ENCODE data around the gene ZRANB1. TPM values are rescaled to one million over a fixed set of nuclear protein-coding genes. Genes with fewer than 3 reads are reported as not detected.

The ZRANB1 gene
- total RNA-seq, 6 donors from 2014 or later = 14.6 to 35.4 (median 17.1) TPM

DNA sequence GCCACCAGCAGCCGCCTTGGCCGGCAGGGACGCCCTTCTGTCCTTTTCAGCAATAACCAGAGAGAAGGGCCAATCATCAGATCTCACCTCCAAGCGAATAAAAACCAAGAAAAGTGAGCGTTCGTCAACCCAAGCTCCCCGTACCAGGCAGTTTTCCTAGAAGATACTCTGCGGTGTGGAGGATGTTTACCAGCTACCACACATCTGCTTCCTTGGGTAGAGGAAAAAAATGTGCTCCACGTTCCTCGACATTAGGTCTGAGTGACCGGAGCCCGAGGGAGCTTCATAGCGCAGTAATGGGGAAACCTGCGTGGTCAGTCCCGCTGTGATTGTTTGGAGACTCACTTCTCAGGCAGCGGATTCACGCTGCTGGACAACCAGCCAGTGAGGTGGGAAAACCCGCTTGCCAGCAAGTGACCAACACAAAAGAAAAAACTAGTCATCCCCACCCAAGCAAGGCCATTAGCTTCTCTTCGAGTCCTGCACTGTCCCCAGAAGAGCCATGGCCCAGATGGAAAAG is 73.0 kb downstream of the ZRANB1 start:
- DNase-seq (no peak), ATAC-seq (ENCODE audit: low FRiP score in 2 of 2) (no peak)
- Histone ChIP-seq H3K4me3 (no peak overlapping the region), H3K9me3 (no peaks in the 10 kb centered on the region), H3K27me3 (no peaks in the 10 kb centered on the region), H3K36me3 (peaks cover 0 to 23% (median 3%) of the 10 kb centered on the region in 4 donors), H3K4me1 (peaks cover 29 to 45% (median 35%) of the 10 kb centered on the region in 4 donors), H3K27ac (peak overlapping the region in 3 of 4 donors; percentile 32 to 65 (median 58))
- TF ChIP-seq POLR2A (IDR thresholded peaks at IDR 0.05) = no peak
- no peak for TF ChIP-seq CTCF (IDR thresholded peaks at IDR 0.05)
- no peak for TF ChIP-seq POLR2AphosphoS5 (IDR thresholded peaks at IDR 0.05)
- TF ChIP-seq EP300 (IDR thresholded peaks at IDR 0.05) = no peak
- 69 to 72% methylated on average over 18 to 19 of the region's 19 CpGs for WGBS, 2 donors

GRCh38 chr10:125015356-125015944 is 73.5 kb downstream of the ZRANB1 start:
- H3K36me3 ChIP-seq = peaks cover 0 to 23% (median 3%) of the 10 kb centered on the region in 4 donors
- H3K27ac ChIP-seq = peak overlapping the region in 3 of 4 donors; percentile 32 to 65 (median 58)
- no peak for TF ChIP-seq POLR2AphosphoS5 (IDR thresholded peaks at IDR 0.05)
- no peak for TF ChIP-seq CTCF (IDR thresholded peaks at IDR 0.05)
- TF ChIP-seq POLR2A (IDR thresholded peaks at IDR 0.05) = no peak
- no peak for TF ChIP-seq EP300 (IDR thresholded peaks at IDR 0.05)
- H3K4me1 ChIP-seq = peaks cover 29 to 45% (median 35%) of the 10 kb centered on the region in 4 donors
- no peaks in the 10 kb centered on the region for H3K27me3 ChIP-seq
- WGBS, 2 donors = 61 to 72% methylated on average over 16 to 23 of the region's 23 CpGs
- H3K9me3 ChIP-seq = no peaks in the 10 kb centered on the region
- DNase-seq (peak in 1 of 2 donors; percentile 73), ATAC-seq (ENCODE audit: low FRiP score in 2 of 2) (peak; percentile 7 to 36)
- no peak overlapping the region for H3K4me3 ChIP-seq

DNA sequence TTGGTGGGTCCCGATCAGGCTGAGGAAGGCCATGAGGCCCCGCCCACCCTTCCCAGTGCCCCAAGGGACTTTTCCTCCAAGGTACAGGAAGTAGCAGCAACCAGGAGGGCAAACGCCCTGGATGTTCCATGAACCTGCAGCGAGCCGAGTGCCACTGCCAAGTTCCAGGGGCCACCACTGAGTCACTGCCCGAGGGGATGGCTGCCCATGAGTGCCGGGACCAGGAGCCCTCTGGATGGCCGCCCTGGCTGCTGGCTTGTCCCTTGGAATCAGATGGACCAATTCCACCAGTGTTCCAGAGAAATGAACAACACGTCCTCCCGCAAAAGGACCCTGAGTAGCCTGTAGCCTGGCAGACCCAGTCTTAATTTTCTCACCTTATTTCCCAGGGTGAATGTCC is 74.2 kb downstream of the ZRANB1 start:
- ATAC-seq (ENCODE audit: low FRiP score in 2 of 2) = no peak
- WGBS, 2 donors = 86 to 100% methylated on average over 2 to 8 of the region's 10 CpGs
- TF ChIP-seq CTCF (IDR thresholded peaks at IDR 0.05) (no peak), POLR2A (IDR thresholded peaks at IDR 0.05) (no peak), POLR2AphosphoS5 (IDR thresholded peaks at IDR 0.05) (no peak), EP300 (IDR thresholded peaks at IDR 0.05) (no peak)
- peak in 1 of 2 donors; percentile 27 for DNase-seq
- no peaks in the 10 kb centered on the region for H3K9me3 ChIP-seq
- H3K4me1 ChIP-seq = peaks cover 29 to 45% (median 34%) of the 10 kb centered on the region in 4 donors
- no peaks in the 10 kb centered on the region for H3K27me3 ChIP-seq
- peak overlapping the region; percentile 32 to 65 (median 54) for H3K27ac ChIP-seq
- no peak overlapping the region for H3K4me3 ChIP-seq
- H3K36me3 ChIP-seq = peaks cover 0 to 23% (median 3%) of the 10 kb centered on the region in 4 donors

DNA sequence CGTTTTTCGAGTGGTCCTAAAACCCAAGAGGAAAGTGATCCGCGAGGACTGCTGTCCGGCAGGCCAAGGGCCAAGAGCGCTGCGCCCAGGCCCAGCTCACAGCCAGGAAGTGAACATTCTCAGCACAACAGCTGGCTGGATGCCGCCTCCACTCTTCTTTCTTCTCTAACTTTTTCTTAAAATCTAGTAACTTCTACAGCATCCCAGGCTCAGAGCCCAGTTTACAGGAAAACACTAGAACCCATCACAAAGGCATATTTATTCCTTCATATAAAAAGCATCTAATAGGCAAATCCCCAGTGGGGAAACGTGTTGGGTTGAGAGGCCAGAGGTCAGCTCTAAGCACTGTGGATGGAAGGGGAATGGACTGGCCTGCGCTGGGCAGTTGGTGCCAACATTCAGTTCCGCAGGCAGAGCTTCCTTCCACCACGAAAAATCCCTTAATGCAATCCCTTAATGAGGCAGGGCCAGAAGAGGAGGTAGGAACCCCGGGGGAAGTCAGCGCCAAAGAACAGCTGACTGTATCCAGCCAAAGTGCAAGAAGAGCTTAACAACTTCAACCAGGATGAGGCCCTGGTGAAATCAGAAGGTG is 74.8 kb downstream of the ZRANB1 start:
- 73 to 75% methylated on average over 14 of the region's 14 CpGs for WGBS, 2 donors
- DNase-seq = peak in 1 of 2 donors; percentile 78
- TF ChIP-seq CTCF (IDR thresholded peaks at IDR 0.05) = no peak
- no peak for TF ChIP-seq EP300 (IDR thresholded peaks at IDR 0.05)
- TF ChIP-seq POLR2AphosphoS5 (IDR thresholded peaks at IDR 0.05) = no peak
- TF ChIP-seq POLR2A (IDR thresholded peaks at IDR 0.05) = no peak
- Histone ChIP-seq H3K9me3 (no peaks in the 10 kb centered on the region), H3K4me3 (no peak overlapping the region), H3K4me1 (peaks cover 29 to 45% (median 34%) of the 10 kb centered on the region in 4 donors), H3K27ac (peak overlapping the region; percentile 32 to 65 (median 54)), H3K36me3 (peaks cover 0 to 19% (median 4%) of the 10 kb centered on the region in 4 donors), H3K27me3 (no peaks in the 10 kb centered on the region)
- ATAC-seq (ENCODE audit: low FRiP score in 2 of 2) = no peak
